Stimulated activated CD8-positive, alpha-beta memory T cell treated with anti-CD3 and anti-CD28 coated beads, Interleukin-4, amount 100 ng/mL, for 4 hours (primary cell): ENCODE results near the gene CLSTN2.

Experiments used
- DNase-seq, 2 donors: peaks; one replicate each; pipeline ENCODE4 v3.0.0-alpha.2; 2020; ENCODE audit warnings: low read depth in 2 of 2, low spot score in 1 of 2

CLSTN2 gene

GRCh38 chr3:140006331-140006730 is 71.3 kb downstream of the CLSTN2 start:
- no peak for DNase-seq

- no peak for DNase-seq
Measured at GRCh38 chr3:140007081-140007480, 72.1 kb downstream of the CLSTN2 start.

GRCh38 chr3:140007911-140008869 is 73.2 kb downstream of the CLSTN2 start:
- DNase-seq = no peak

GRCh38 chr3:140010391-140010790 is 75.4 kb downstream of the CLSTN2 start:
- no peak for DNase-seq

- no peak for DNase-seq
Measured at GRCh38 chr3:140011086-140011485, 76.1 kb downstream of the CLSTN2 start.

- DNase-seq = no peak
Measured at GRCh38 chr3:140011611-140012277, 76.8 kb downstream of the CLSTN2 start.

- no peak for DNase-seq
Measured at GRCh38 chr3:140013220-140013619, 78.2 kb downstream of the CLSTN2 start.

- DNase-seq = no peak
Measured at GRCh38 chr3:140014831-140015495, 80.0 kb downstream of the CLSTN2 start.

GRCh38 chr3:140015741-140016140 is 80.8 kb downstream of the CLSTN2 start:
- no peak for DNase-seq

- no peak for DNase-seq
Measured at GRCh38 chr3:140018556-140018955, 83.6 kb downstream of the CLSTN2 start.

GRCh38 chr3:140019946-140020345 is 85.0 kb downstream of the CLSTN2 start:
- no peak for DNase-seq

GRCh38 chr3:140020541-140020940 is 85.6 kb downstream of the CLSTN2 start:
- no peak for DNase-seq

- DNase-seq = no peak
Measured at GRCh38 chr3:140021269-140021668, 86.3 kb downstream of the CLSTN2 start.

GRCh38 chr3:140022066-140022770 is 87.2 kb downstream of the CLSTN2 start:
- no peak for DNase-seq

GRCh38 chr3:140023616-140024530 is 88.9 kb downstream of the CLSTN2 start:
- no peak for DNase-seq

- DNase-seq = no peak
Measured at GRCh38 chr3:140031170-140031569, 96.2 kb downstream of the CLSTN2 start.

- no peak for DNase-seq
Measured at GRCh38 chr3:140034058-140034457, 99.1 kb downstream of the CLSTN2 start.

- DNase-seq = no peak
Measured at GRCh38 chr3:140035871-140036270, 100.9 kb downstream of the CLSTN2 start.

GRCh38 chr3:140050396-140050795 is 115.4 kb downstream of the CLSTN2 start:
- no peak for DNase-seq
